Body of pancreas (tissue), 4 donors: ENCODE results near the gene ADGRD1.

ENCODE experiments used
- POLR2A ChIP-seq, 3 donors: fragments of 450-650 bp; IDR thresholded peaks; one replicate each; pipeline ENCODE4 v1.6.1; 2016; ENCODE audit warnings: antibody characterized with exemption in 3 of 3, mild to moderate bottlenecking in 2 of 3
- TF ChIP-seq, protein P1 (sequence below), 7 experiments: fragments of 450-650 bp in 4 of 7; fragments of 200-600 bp in 3 of 7; sonication (generic) in 3 of 7; IDR thresholded peaks; one replicate each; pipeline ENCODE4 v1.5.1; 2016 to 2019; ENCODE audit warnings: antibody characterized with exemption in 7 of 7

DNA sequence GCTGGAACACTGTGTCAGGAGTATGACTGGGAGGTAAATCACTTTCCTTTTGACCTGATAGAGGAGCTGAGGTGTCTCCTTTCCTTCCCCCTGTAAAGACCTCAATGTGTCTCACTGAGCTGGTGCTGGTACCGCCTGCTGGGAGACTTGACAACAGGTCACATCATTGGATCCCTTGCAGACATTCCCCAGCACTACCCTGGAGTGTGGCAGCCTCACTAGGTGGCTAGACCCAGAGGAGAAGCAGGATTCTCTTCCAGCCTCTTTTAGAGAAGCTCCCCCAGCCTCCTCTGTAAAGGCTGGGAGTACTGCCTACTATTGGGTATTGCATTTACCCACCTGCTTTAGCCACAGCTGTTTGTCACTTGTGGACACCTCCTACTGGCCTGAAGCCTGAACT is 223.9 kb downstream of the ADGRD1 start:
- TF ChIP-seq, protein P1, sequence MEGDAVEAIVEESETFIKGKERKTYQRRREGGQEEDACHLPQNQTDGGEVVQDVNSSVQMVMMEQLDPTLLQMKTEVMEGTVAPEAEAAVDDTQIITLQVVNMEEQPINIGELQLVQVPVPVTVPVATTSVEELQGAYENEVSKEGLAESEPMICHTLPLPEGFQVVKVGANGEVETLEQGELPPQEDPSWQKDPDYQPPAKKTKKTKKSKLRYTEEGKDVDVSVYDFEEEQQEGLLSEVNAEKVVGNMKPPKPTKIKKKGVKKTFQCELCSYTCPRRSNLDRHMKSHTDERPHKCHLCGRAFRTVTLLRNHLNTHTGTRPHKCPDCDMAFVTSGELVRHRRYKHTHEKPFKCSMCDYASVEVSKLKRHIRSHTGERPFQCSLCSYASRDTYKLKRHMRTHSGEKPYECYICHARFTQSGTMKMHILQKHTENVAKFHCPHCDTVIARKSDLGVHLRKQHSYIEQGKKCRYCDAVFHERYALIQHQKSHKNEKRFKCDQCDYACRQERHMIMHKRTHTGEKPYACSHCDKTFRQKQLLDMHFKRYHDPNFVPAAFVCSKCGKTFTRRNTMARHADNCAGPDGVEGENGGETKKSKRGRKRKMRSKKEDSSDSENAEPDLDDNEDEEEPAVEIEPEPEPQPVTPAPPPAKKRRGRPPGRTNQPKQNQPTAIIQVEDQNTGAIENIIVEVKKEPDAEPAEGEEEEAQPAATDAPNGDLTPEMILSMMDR (IDR thresholded peaks at IDR 0.05) = no peak
- no peak for TF ChIP-seq POLR2A (IDR thresholded peaks at IDR 0.05)
